GM19452 (cell line): ENCODE measurements around the gene MRPS31.
"Not testable (repeated sequence)": the region's sequence is repeated elsewhere in the genome, so short reads cannot be mapped to it uniquely, and the experiment has no call there.

Experiments used
- ATAC-seq: cut with Tn5 transposase; IDR thresholded peaks from one replicate; pipeline ENCODE4 v1.9.1; 2021; ENCODE audit not compliant: unreplicated experiment

Gene MRPS31

GRCh38 chr13:40790154-40790616 is 19.2 kb upstream of the MRPS31 start:
- no peak for ATAC-seq

GRCh38 chr13:40789275-40790153 is 18.5 kb upstream of the MRPS31 start, which contains the start of gene SLC25A15:
Gene SLC25A15 (plus strand): TSS chr13:40789611. CDS start chr13:40793227, 3,616 bp downstream.
- peak; percentile 84 for ATAC-seq

- not testable (repeated sequence) for ATAC-seq
Measured at GRCh38 chr13:40788540-40789274, 17.7 kb upstream of the MRPS31 start.

- no peak for ATAC-seq
Measured at GRCh38 chr13:40787062-40787461, 16.1 kb upstream of the MRPS31 start.

- ATAC-seq: no peak
Measured at GRCh38 chr13:40786568-40786996, 15.6 kb upstream of the MRPS31 start.

GRCh38 chr13:40784540-40784939 is 13.6 kb upstream of the MRPS31 start:
- ATAC-seq: no peak

- ATAC-seq: not testable (repeated sequence)
Measured at GRCh38 chr13:40782971-40783370, 12.0 kb upstream of the MRPS31 start.

- ATAC-seq: no peak
Measured at GRCh38 chr13:40781717-40782116, 10.7 kb upstream of the MRPS31 start.

GRCh38 chr13:40780822-40781401 is 9.9 kb upstream of the MRPS31 start:
- no peak for ATAC-seq

GRCh38 chr13:40779796-40780285 is 8.9 kb upstream of the MRPS31 start:
- ATAC-seq: no peak

GRCh38 chr13:40779049-40779448 is 8.1 kb upstream of the MRPS31 start:
- ATAC-seq: no peak

GRCh38 chr13:40777809-40778175 is 6.8 kb upstream of the MRPS31 start:
- no peak for ATAC-seq

GRCh38 chr13:40777166-40777808 is 6.3 kb upstream of the MRPS31 start:
- peak; percentile 87 for ATAC-seq

- peak; percentile 48 for ATAC-seq
Measured at GRCh38 chr13:40776681-40777165, 5.7 kb upstream of the MRPS31 start.

- no peak for ATAC-seq
Measured at GRCh38 chr13:40776232-40776631, 5.2 kb upstream of the MRPS31 start.

- no peak for ATAC-seq
Measured at GRCh38 chr13:40774672-40775071, 3.7 kb upstream of the MRPS31 start.

- no peak for ATAC-seq
Measured at GRCh38 chr13:40772765-40773473, 1.9 kb upstream of the MRPS31 start.

GRCh38 chr13:40770609-40770933 is 419 bp downstream of the MRPS31 start:
- ATAC-seq: no peak

- ATAC-seq: no peak
Measured at GRCh38 chr13:40769970-40770369, 1.0 kb downstream of the MRPS31 start.

- no peak for ATAC-seq
Measured at GRCh38 chr13:40765602-40766001, 5.4 kb downstream of the MRPS31 start.
